HFF-Myc (cell line): ENCODE results near the gene ARHGEF10L.
"Not testable (repeated sequence)": the region's sequence is repeated elsewhere in the genome, so short reads cannot be mapped to it uniquely, and the experiment has no call there.

Experiments
- DNase-seq: peaks from one replicate; pipeline ENCODE4 v3.0.0-alpha.2; 2011; ENCODE audit warnings: low read depth; ENCODE audit errors: extremely low read depth
- H3K4me3 ChIP-seq: replicated peaks from 2 replicates; pipeline ENCODE4 v1.5.1; 2011; ENCODE audit warnings: low read depth, mild to moderate bottlenecking, control low read depth, low read length
- TF ChIP-seq, protein P1 (sequence below): IDR thresholded peaks from 2 replicates; pipeline ENCODE4 v1.5.1; 2012; ENCODE audit warnings: mild to moderate bottlenecking, low read depth, low read length, control low read depth; ENCODE audit errors: missing control alignments

The ARHGEF10L gene, protein sequence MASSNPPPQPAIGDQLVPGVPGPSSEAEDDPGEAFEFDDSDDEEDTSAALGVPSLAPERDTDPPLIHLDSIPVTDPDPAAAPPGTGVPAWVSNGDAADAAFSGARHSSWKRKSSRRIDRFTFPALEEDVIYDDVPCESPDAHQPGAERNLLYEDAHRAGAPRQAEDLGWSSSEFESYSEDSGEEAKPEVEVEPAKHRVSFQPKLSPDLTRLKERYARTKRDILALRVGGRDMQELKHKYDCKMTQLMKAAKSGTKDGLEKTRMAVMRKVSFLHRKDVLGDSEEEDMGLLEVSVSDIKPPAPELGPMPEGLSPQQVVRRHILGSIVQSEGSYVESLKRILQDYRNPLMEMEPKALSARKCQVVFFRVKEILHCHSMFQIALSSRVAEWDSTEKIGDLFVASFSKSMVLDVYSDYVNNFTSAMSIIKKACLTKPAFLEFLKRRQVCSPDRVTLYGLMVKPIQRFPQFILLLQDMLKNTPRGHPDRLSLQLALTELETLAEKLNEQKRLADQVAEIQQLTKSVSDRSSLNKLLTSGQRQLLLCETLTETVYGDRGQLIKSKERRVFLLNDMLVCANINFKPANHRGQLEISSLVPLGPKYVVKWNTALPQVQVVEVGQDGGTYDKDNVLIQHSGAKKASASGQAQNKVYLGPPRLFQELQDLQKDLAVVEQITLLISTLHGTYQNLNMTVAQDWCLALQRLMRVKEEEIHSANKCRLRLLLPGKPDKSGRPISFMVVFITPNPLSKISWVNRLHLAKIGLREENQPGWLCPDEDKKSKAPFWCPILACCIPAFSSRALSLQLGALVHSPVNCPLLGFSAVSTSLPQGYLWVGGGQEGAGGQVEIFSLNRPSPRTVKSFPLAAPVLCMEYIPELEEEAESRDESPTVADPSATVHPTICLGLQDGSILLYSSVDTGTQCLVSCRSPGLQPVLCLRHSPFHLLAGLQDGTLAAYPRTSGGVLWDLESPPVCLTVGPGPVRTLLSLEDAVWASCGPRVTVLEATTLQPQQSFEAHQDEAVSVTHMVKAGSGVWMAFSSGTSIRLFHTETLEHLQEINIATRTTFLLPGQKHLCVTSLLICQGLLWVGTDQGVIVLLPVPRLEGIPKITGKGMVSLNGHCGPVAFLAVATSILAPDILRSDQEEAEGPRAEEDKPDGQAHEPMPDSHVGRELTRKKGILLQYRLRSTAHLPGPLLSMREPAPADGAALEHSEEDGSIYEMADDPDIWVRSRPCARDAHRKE (N-terminal part only)

DNA sequence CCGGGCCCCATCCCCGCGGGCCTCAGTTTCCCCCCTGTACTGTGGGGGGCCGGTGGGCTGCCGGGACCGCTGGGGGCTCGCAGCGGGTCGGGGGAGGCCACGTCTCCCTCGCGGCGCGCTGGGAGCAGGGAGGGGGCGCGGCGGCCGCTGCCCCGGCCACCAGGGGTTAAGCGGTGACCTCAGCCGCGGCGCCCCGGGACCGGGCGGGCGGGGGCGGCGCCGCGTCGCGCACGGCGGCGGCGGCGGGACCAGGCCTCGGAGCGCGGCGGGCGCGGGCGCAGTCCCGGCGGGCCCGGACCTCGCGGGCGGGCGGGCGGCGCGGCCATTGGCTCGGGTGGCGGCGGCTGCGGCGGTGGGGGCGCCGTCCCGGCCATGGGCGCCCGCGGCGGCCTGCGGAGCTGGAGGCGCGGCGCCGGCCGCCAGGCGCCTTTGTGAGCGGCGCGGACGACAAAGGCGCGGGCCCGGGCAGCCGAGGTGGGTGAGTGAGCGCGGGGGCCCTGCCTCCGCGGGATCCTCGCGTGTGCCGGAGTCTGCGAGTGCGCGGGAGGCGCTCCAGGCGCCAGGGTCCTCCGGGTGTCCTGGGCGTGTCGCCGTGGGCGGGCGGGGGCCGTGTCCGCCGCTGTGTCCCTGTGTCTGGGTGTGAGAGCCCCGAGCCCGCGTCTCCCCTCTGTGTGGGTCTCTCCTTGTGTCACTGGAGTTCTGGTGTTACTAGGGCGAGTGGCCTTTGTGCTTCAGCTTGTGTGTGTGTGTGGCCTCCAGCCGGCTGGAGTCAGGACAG is at the start of gene ARHGEF10L:
ARHGEF10L (plus strand) TSS at position 222 of the 778 bp plus-strand sequence. CDS start 40,898 bp downstream, outside the sequence.
- no peak for DNase-seq
- TF ChIP-seq, protein P1, sequence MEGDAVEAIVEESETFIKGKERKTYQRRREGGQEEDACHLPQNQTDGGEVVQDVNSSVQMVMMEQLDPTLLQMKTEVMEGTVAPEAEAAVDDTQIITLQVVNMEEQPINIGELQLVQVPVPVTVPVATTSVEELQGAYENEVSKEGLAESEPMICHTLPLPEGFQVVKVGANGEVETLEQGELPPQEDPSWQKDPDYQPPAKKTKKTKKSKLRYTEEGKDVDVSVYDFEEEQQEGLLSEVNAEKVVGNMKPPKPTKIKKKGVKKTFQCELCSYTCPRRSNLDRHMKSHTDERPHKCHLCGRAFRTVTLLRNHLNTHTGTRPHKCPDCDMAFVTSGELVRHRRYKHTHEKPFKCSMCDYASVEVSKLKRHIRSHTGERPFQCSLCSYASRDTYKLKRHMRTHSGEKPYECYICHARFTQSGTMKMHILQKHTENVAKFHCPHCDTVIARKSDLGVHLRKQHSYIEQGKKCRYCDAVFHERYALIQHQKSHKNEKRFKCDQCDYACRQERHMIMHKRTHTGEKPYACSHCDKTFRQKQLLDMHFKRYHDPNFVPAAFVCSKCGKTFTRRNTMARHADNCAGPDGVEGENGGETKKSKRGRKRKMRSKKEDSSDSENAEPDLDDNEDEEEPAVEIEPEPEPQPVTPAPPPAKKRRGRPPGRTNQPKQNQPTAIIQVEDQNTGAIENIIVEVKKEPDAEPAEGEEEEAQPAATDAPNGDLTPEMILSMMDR, result no peak
- peak within 1 kb of the TSS; percentile 54 for H3K4me3 ChIP-seq

DNA sequence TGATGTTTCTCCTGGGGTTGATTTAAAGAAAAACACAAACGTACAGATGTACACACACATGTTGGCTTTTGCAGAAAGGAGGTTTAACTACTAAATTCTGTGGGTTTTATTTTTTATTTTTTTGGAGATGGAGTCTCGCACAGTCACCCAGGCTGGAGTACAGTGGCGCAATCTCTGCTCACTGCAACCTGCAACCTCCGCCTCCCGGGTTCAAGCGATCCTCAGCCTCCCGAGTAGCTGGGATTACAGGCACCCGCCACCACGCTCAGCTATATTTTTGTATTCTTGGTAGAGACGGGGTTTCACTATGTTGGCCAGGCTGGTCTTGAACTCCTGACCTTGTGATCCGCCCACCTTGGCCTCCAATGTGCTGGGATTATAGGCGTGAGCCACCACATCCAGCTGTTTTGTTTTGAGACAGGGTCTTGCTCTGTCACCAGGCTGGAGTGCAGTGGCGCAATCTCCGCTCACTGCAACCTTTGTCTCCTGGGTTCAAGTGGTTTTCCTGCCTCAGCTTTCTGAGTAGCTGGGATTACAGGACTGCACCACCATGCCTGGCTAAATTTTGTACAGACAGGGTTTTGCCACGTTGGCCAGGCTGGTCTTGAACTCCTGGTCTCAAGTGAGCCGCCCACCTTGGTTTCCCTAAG is 49.6 kb upstream of the ARHGEF10L start:
- not testable (repeated sequence) for DNase-seq

DNA sequence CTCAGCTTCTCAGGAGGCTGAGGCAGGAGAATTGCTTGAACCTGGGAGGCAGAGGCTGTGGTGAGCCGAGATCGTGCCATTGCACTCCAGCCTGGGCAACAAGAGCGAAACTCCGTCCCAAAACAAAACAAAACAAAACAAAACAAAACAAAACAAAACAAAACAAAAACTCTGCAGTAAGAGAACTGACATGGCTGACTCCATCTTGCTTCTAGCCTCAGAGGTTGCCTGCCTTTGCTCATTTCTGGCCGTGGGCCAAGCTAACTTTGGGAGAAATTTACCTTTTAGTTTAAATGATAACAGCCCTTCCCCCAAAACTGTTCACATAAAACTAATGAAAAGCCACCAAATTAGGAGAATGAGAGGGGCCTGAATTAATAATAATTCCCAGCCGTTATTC is 48.8 kb upstream of the ARHGEF10L start:
- H3K4me3 ChIP-seq, DNase-seq: not testable (repeated sequence)

More for the DNA sequence above, 49.6 kb upstream of the ARHGEF10L start:
- not testable (repeated sequence) for H3K4me3 ChIP-seq

DNA sequence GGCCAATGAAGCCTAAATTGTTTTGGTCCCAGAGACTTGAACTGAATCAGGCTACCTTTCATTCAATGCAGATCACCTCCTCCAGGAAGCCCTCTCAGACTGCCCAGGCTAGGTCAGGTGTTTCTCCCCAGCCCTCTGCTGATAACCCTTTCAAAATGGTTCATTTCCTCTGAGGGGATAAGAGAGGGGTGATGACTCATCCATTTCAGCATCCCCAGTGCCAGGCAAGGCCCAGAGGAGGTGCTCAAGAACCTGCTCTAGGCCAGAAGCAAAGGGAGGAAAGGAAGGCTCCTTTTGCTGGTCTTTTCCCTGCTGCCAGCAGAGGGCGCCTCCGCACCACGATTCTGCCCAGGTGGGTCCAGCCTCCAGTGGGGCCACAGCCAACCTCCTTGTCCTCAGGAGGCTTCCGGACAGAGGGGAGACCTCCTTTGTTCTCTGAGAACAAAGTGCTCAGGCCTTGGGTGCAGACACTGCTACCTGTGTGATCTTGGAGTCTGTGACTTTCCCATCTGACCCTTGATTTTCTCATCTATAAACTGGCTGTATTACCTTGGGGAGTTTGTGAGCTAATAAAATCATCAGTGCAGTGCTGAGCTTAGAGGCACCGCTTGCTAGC is 45.3 kb upstream of the ARHGEF10L start:
- peak; percentile 56 for DNase-seq
- TF ChIP-seq, protein P1, result peak; percentile 98

DNA sequence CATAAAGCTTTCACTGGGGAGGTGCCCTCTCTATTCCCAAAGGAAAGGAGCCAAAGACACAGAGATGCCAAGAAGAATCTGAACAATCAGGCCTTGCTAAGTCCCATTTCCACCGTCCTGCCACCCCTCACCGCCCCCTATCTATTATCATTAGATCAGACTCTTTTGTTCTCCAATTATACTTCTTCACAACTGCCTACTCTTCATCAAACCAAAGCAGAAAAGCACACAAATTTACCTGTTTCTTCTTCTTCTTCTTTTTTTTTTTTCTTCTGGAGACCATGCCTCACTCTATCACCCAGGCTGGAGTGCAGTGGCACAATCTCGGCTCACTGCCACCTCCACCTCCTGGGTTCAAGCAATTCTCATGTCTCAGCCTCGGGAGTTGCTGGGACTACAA is 43.1 kb upstream of the ARHGEF10L start:
- no peak for DNase-seq
- TF ChIP-seq, protein P1, result no peak
- no peak overlapping the region for H3K4me3 ChIP-seq

More for the DNA sequence above, 45.3 kb upstream of the ARHGEF10L start:
- no peak overlapping the region for H3K4me3 ChIP-seq

DNA sequence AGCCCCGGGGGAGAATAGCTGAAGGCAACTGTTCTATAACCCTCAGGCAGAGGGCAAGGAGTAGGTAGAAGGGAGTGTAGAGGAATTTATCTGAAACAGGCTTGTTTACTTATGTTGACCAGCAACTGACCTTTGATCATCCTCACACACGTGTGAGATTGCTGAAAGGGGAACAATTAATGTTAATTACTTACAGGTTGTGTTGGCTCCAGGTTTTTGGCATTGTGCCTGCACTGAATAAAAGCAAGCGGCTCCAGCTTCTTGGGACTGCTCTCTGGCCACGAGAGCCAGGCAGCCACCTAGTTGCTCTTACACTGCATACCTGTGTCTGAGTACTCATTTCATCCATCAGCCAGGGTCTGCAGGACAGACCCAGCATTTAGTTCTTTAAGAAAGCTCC is 41.3 kb upstream of the ARHGEF10L start:
- DNase-seq, result no peak
- TF ChIP-seq, protein P1, result no peak
- no peak overlapping the region for H3K4me3 ChIP-seq
